NCI-H82 treated with DMSO at 0.1 percent for 48 hours (cell line): ENCODE data around the gene HSD11B1L.
"Not testable (repeated sequence)": the region's sequence is repeated elsewhere in the genome, so short reads cannot be mapped to it uniquely, and the experiment has no call there.

Source experiments
- DNase-seq: peaks from one replicate; lab custom pipeline; 2025; ENCODE audit not compliant: unreplicated experiment; lab: John Stamatoyannopoulos, UW

Gene HSD11B1L

GRCh38 chr19:5697890-5698634 is 17.2 kb downstream of the HSD11B1L start:
- no peak for DNase-seq

GRCh38 chr19:5698635-5699422 is 18.0 kb downstream of the HSD11B1L start:
- DNase-seq: no peak

- DNase-seq: no peak
Observed at GRCh38 chr19:5700455-5701092, 19.7 kb downstream of the HSD11B1L start.

DNA sequence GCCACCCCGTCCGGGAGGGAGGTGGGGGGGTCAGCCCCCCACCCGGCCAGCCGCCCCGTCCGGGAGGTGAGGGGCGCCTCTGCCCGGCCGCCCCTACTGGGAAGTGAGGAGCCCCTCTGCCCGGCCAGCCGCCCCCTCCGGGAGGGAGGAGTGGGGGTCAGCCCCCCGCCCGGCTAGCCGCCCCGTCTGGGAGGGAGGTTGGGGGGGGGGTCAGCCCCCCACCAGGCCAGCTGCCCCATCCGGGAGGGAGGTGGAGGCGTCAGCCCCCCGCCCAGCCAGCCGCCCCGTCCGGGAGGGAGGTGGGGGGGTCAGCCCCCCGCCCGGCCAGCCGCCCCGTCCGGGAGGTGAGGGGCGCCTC is 21.2 kb downstream of the HSD11B1L start:
- not testable (repeated sequence) for DNase-seq

GRCh38 chr19:5703819-5704818 is 23.3 kb downstream of the HSD11B1L start:
- no peak for DNase-seq

GRCh38 chr19:5705552-5705951 is 24.7 kb downstream of the HSD11B1L start:
- no peak for DNase-seq

- DNase-seq: no peak
Observed at GRCh38 chr19:5706876-5707573, 26.2 kb downstream of the HSD11B1L start.

GRCh38 chr19:5707576-5708575 is 27.0 kb downstream of the HSD11B1L start:
- DNase-seq: no peak

GRCh38 chr19:5711025-5711424 is 30.2 kb downstream of the HSD11B1L start:
- no peak for DNase-seq

GRCh38 chr19:5711713-5712161 is 30.9 kb downstream of the HSD11B1L start:
- DNase-seq: no peak

DNA sequence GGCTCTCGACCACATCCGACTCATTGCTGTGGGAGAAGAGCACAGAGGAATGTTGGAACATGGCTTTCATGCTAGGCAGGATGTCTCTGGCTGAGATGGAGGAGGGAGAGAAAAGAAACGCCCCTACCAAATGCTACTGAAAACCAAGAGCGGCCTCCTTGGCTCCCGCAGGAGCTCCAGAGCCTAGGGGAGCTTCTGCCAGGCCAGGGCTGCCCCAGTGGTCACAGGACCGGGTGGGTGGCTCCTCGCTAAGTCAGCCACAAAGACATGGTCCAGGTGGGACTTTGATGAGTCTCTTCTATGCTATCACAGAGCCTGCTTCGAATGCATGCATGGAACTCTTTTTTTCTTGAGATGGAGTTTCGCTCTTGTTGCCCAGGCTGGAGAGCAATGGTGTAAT is 32.4 kb downstream of the HSD11B1L start:
- no peak for DNase-seq

- no peak for DNase-seq
Observed at GRCh38 chr19:5714816-5715215, 34.0 kb downstream of the HSD11B1L start.

- DNase-seq: no peak
Observed at GRCh38 chr19:5717215-5717935, 36.5 kb downstream of the HSD11B1L start.

DNA sequence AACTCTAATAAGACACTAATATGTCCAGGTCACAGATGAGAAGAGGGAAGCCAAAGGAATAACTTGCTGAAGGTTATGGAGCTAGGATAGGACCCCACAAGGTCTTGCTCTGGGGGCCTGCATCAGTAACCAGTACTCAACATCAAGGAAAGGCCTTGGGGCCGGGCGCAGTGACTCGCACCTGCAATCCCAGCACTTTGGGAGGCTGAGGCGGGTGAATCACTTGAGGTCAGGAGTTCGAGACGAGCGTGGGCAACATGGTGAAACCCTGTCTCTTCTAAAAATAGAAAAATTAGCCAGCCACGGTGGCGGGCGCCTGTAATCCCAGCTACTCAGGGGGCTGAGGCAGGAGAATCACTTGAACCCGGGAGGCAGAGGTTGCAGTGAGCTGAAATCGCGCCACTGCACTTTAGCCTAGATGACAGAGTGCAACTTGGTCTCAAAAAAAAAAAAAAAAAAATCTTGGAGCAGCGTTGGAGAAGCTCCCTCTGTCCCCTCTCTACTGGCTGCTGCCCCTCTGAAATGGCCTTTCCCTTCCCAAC is 37.3 kb downstream of the HSD11B1L start:
- DNase-seq: no peak

- no peak for DNase-seq
Observed at GRCh38 chr19:5718579-5719273, 37.9 kb downstream of the HSD11B1L start.

GRCh38 chr19:5719274-5719960 is 38.6 kb downstream of the HSD11B1L start:
- no peak for DNase-seq
